GM18867 (cell line): ENCODE data around the gene MINDY4B.
"Not testable (repeated sequence)": the region's sequence is repeated elsewhere in the genome, so short reads cannot be mapped to it uniquely, and the experiment has no call there.

Source experiments
- ATAC-seq: cut with Tn5 transposase; IDR thresholded peaks from one replicate; pipeline ENCODE4 v1.9.1; 2021; ENCODE audit warnings: mild to moderate bottlenecking, moderate library complexity; ENCODE audit not compliant: unreplicated experiment

Gene MINDY4B

DNA sequence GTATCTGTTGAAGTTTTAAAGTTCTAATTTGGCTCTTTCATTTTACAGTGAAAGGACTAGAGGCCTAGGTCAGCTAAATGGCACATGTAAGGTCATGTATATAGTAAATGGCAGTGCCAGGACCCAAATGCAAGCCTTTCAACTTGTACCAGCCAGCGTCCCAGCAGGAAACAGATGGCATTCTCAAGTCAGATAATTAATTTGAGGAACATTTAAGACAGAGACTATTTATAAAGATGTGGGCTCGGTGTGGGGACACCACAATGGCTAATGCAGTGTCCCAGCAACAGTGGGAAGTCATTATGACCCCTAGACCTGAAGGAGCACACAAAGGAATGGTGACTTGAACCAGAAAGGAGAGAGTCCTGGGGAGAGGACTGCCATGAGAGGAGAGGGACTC is 6.1 kb downstream of the MINDY4B start:
- ATAC-seq: no peak

DNA sequence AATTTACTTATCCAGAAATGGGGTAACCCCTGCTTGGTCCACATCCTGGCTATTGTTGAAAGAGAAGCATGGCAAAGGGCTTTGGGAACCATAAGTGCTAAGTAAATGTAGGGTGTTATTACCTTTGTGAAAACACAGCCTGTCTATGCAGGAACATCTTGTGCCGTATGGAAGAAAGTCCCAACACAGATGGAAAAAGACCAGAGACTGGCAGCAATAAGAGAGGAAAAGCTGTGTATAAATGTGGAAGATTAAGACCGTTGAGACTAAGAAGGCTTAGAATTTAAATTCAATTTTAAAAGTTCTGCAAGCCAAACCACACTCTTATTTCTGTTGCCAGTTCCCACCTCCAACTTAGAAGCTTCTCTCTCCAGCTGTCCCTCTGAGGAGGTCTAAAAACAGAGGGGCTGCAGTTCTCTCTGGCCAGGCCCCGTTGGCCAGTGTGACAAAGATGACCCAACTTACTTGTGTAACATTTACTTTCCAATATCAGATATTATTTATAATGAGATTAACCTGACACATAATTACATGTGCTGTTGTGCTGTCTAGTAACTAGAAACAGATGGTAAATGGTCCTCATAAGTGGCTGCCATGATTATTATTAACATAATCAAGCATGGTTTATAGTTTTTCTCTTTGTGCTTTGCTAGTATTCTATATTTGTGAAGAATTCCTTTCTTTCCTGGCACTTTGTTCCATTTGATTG is 7.0 kb downstream of the MINDY4B start:
- ATAC-seq: no peak

DNA sequence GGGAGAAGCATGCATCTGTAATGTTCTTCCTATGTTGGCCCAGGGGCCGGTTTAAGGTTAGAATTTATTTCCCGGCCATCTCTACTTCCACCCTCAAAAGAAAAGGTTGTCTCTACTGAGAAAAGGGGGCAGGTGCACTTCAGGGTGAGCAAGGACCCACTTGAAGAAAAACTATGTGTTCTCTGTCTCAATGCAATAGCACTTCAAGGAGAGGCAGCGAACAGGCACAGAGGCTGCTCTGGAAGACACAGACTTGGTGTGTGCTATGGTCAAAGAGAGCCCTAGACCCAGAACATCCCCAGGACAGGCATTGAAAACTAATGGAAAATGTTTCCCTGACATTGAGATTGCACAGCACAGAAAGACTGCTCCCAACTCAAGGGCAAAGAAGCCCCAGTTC is 7.6 kb downstream of the MINDY4B start:
- ATAC-seq: no peak

DNA sequence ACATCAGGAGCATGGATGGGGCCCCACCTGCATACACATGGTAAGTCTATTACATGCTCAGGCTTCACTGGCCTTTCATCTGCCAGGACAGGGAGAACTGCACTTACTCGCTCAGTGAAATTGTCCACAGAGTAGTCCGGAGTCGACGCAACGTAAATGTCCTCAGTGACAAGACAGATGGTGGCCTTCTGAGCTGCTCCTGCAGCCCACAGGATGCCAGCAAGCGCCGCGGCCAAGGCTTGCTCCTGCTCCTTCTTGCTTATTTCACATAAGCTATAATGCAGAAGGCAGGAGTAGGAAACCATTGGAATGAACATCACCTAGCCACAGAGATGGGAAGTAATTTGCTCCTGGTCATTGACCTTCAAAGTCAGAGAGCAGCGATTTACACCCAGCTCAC is 14.4 kb downstream of the MINDY4B start:
- ATAC-seq: no peak

DNA sequence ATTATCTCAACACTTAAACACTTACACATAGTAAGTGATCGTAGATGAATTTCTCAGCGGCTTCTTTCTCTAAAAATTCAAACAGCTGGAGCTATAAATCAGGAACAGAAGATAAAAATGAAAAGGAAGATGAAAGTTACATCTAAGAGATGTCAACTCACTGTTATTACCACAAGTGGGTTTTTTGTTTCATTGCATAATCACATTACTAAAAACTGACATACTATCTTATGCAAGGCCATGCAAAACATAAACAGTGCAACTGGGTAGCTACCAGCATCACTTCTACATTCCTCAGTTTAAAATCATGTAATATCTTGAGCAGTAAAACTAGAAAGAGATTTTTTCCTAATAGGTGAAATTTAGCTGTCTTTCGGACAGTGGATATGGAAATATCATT is 14.9 kb downstream of the MINDY4B start:
- no peak for ATAC-seq

DNA sequence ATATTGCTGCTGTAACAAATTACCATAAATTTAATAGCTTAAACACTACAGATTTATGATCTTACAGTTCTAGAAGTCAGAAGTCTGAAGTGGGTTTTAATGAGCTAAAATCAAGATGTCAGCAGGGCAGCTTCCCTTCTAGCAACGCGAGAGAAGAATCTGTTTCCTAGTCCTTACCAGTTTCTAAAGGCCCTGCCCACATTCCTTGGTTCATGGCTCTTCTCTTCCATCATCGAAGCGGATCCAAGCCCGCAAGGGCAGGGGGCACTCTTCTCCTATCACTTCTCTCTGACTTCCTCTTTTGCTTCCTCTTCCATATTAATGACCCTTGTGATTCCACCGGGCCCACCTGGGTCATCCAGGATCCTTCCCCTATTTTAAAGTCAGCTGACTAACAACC is 16.1 kb downstream of the MINDY4B start:
- ATAC-seq: no peak

DNA sequence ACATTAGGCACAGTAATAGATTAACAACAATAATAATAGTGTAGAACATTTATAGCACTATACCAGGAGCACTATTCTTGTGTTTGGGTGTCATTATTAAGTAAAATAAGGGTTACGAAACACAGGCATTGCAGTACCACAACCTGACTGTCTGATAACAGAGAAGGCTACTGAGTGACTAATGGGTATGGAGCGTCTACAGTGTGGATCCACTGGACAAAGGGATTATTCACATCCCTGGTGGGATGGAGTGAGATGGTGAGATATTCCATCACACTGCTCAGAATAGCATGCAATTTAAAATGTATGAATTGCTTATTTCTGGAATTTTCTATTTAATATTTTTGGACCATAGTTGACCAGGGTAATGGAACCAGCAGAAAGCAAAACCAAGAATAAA is 18.2 kb downstream of the MINDY4B start:
- ATAC-seq: no peak

DNA sequence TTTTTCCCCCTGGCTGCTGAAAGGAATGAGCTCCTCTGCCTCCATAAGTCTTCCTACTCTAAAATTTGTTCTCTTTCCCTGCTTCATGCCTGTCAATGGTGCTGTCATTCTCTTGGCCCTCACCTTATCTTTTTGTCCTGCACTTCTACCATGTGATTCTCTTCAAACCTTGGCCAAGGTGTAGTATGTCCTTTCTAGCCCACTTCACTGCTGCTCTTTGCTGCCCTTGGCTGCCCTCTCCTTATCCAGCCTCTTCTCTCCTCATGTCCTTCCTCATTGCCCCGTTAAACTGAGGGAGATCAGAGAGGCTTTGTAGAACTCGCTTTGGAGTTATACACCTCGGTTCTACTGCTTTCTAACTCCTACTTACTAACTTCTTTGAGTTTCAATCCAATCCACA is 19.7 kb downstream of the MINDY4B start:
- no peak for ATAC-seq

DNA sequence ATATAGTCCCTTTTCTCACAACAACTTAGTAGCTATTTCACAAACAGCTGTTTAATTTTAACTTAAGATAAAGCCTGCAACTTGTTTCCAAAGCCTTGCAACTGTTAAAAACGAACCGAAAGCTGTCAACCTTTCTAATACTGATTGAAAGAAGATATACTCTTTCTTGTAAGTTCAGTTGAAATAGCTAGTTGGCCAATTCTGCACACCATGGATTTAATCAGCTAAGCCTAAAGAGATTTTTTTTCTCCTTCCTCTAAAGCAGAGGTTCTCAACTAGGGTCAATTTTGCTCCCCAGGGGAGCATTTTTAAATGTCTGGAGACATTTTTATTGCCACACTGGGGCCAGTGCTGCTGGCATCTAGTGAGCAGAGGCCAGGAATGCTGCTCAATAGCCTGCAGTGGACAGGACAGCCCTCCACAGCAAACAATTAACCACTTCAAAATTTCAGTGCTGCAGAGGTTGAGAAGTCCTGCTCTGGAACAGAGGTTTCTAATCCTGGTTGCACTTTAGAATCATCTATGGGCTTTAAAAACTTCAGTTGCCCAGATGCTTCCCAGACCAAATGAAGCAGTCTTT is 26.2 kb downstream of the MINDY4B start:
- ATAC-seq: no peak

DNA sequence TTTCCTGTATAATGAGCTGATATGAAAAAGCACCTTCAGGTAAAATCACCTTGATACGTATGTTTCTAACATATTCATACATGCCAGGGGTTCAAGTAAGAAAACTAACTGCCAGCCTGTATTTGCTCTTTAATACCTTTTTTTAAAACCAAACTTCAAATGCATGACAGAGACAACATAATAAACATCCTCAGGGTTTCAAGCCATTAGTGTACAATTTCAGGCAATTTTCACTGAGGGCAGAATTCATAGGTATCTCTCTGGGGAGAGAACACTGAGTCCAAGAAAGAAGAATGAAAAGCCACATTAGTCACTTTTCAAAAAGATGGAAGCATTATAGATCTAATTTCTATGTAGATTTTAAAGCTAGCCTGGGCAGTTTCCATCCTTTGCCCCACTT is 26.9 kb downstream of the MINDY4B start:
- no peak for ATAC-seq

DNA sequence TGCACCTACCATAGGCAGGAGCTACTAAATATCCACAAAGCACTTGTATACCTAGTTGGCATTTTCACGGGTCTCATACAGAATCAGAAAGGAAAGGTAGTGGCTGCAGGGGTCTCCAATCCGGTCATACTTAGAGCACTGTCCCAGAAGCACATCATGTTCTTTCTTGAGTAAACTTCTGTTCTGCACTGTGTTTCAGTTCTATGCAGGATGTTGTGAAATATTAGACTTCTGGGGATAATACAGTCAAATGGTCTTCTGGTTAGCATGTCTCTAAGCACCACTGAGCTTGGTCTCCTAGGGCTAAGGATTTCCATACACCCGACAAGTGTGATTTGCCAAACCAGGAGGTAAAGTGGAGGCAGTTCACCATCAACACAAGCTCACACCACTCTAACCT is 27.9 kb downstream of the MINDY4B start:
- no peak for ATAC-seq

DNA sequence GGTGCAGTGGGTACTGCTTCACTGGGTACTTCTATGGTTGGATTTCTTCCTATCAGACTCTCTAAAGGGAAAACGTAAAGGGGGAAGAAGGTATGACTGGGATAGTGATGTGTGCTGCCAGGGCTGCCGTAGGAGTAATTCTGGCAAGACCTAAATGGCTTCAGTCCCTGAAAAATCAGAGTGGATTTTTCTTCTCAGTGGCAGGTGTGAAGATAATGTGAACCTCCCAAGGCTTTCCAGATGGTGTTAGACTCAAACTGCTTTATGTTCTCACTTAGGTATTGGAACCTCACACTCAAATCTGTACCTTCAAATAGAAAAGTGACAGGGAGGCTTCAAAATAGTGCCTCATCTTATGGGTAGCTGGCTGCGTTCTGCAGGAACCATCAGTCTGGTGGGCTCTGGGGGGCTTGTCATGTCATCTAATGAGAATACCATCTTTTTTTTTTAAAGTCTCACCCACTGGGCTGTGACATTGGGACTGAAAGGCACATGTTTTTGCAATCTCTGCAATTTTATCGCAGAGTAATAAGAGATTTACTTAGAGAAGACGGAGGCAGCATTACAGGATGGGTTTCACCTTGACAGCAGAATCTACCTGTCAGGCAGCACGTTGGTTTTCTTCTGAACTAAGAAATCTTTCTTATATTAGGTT is 28.5 kb downstream of the MINDY4B start:
- no peak for ATAC-seq

DNA sequence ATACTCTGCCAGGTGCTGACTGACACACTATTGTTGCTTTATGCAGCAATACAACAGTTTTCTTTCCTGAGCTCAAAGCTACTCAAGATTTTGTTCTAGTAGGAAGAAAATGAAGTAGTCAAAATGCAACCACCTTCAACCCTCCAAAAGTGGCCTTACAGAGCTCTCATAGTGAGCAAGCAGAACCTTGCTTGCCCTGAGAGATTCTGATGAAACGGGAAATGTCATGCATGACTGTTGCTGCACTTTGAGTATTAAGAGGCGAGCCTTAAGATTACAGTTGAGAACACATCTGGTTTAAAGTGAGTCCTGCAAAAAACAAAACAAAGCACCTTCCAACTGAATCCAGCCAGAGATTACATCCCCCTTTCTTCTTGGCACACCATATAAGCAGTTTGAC is 29.7 kb downstream of the MINDY4B start:
- ATAC-seq: no peak

DNA sequence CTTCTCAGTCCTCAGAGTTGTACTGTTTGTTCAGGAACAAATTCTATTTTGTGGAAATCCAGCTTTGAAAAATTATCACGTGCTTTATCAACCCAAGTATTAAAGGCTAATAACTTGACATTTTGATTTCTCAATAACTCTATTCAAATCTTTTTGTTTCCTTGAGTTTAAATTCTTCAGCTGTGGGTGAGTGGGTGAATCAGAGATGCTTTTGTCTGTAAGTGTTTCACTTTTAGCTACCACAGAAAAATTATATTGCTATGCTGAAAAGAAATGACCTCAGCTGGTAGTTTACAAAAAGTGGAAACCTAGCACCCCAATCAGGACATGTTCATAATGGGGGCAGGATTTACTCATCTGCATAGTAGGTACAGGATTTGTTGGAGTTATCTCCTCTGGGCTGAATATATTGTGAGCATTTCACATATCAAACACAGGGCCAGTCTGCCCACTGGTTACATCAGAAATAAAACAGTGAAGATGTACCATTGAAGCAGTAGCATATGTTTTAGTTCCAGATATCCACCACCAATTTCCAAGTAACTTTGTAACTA is 30.5 kb downstream of the MINDY4B start:
- ATAC-seq: no peak

DNA sequence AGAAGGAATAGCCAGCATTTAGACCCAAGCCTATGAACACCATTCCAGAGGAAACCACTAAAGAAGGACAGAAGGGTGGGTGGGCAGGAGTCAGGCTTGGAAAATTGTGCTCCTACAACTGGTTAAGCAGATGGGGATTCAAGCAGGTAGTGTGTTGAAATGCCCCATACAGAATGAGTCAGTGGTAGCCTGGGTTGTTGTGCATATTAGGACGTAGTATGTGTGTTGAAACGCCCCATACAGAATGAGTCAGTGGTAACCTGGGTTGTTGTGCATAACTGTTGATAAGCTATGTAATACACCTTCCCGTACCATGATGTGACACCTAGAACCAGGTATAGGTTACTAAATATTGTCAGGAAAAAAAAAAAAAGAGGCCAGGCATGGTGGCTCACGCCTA is 34.0 kb downstream of the MINDY4B start:
- ATAC-seq: no peak

DNA sequence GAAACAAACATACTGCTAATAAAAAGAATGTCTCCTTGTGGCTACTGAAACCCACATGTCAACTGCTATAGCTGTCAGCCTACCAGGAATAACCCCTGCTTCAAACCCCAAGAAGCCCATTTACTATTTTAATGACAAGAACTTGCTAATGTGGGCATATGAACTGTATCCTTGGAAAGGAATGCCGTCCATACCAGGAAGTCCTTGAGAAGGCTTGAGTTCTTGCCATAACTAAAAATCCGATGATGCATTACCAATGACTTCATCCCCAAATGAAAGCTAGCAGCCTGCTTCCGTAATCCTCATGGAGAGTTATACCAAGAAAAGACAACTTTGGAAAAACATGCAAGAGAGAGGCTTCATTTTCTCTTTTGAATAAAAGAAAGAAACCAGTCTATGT is 34.8 kb downstream of the MINDY4B start:
- no peak for ATAC-seq

DNA sequence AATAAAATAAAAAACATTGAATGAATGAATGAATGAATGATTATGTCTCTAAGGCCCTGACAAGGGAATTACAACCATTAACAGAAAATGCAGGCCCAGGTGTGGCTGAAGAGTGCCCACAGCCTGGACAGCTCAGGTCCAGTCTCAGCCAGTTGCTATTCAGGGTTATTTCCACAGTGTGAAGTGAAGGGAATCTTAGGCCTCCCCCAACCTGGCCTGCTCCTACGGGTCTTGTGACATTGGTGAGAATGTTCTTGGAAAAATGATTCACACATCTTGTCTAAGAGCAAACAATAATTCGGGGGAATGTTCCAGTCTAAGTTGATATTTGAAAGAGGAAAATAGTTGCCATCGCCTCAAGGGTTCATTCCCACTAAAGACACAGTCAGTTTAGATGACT is 37.0 kb downstream of the MINDY4B start:
- ATAC-seq: no peak

DNA sequence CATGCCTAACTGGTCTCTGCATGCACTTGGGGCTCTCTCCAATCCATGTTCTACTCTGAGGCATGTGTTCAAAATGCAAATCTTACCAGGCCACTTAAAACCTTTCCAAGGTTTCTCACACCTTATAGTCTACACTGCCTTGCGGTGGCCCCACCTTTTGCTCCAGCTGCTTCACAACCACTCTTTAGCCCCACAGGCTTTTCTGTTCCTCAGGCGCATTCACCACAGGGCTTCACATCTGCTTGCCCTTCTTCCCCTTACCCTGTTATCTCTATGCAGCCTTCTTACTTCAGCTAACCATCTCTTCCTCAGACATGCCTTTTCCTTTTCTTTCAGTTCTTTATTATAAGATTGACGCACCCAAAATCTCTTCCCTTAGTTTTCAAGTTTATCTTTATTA is 37.8 kb downstream of the MINDY4B start:
- ATAC-seq: no peak

DNA sequence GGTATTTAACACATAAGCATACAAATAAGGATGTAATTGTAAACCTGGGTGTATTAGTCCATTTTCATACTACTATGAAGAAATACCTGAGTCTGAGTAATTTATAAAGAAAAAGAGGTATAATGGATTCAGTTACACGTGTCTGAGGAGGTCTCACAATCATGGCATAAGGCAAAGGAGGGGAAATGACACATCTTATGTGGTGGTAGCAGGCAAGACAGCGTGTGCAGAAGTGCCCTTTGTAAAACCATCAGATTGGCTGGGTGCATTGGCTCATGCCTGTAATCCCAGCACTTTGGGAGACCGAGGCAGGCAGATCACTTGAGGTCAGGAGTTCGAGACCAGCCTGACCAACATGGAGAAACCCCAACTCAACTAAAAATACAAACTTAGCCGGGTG is 41.3 kb downstream of the MINDY4B start:
- not testable (repeated sequence) for ATAC-seq

DNA sequence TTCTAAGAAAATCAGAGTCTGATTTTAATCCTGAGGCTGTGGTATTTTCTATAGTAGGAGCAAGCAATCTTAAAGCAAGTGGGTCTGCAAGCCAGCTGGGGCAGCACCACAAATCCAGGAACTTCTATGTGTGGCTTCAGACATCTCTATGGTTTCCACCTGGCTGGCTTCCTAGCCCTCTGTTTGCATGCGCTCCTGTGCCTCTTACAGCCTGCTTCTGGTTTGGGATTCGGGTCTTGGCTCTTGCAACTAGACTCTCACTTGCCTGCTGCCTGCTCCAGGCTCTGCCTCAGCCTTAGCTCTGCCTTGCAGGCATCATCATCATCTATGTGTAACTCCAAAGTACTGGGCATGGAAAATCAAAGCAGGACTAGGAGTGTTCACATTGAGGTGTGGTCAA is 43.4 kb downstream of the MINDY4B start:
- no peak for ATAC-seq

DNA sequence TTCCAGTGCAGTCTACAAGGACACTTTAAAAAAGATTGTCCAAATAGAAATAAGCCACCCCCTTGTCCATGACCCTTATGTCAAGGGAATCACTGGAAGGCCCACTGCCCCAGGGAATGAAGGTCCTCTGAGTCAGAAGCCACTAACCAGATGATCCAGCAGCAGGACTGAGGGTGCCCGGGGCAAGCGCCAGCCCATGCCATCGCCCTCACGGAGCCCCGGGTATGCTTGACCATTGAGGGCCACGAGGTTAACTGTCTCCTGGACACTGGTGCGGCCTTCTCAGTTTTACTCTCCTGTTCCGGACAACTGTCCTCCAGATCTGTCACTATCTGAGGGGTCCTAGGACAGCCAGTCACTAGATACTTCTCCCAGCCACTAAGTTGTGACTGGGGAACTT is 47.3 kb downstream of the MINDY4B start:
- ATAC-seq: not testable (repeated sequence)

DNA sequence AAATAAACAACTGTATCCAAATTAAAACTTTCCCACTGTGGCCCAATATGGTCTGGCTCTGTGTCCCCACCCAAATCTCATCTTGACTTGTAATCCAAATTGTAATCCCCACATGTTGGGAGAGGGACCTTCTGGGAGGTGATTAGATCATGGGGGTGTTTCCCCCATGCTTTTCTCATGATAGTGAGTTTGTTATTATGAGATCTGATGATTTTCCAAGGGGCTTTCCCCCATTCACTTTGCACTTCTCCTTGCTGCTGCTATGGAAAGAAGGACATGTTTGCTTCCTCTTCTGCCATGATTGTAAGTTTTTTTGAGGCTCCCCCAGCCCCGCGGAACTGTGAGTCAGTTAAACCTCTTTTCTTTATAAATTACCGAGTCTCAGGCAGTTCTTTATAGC is 55.0 kb downstream of the MINDY4B start:
- no peak for ATAC-seq
